SJCRH30 (cell line): ENCODE data around the gene ATMIN. TPM values are rescaled to one million over a fixed set of nuclear protein-coding genes. Genes with fewer than 3 reads are reported as not detected.

Experiments
- DNase-seq, 2 experiments: peaks; one replicate each; pipeline ENCODE4 v3.0.0-alpha.2; 2015 to 2020
- H3K27ac ChIP-seq: fragments of 250-450 bp; sonication (Bioruptor Pico); 2 replicates; pipeline ENCODE4 v1.5.1; 2020; ENCODE audit warnings: mild to moderate bottlenecking, moderate library complexity
- H3K27me3 ChIP-seq: fragments of 250-450 bp; sonication (Bioruptor Pico); 2 replicates; pipeline ENCODE4 v1.5.1; 2020; ENCODE audit warnings: mild to moderate bottlenecking, moderate library complexity
- H3K36me3 ChIP-seq: fragments of 250-450 bp; sonication (Bioruptor Pico); 2 replicates; pipeline ENCODE4 v1.5.1; 2020; ENCODE audit warnings: mild to moderate bottlenecking, moderate library complexity
- H3K4me1 ChIP-seq: fragments of 250-450 bp; sonication (Bioruptor Pico); 2 replicates; pipeline ENCODE4 v1.5.1; 2020; ENCODE audit warnings: mild to moderate bottlenecking, moderate library complexity
- H3K4me3 ChIP-seq: fragments of 250-450 bp; sonication (Bioruptor Pico); 2 replicates; pipeline ENCODE4 v1.5.1; 2020; ENCODE audit warnings: mild to moderate bottlenecking, moderate library complexity
- H3K9me3 ChIP-seq: fragments of 250-450 bp; sonication (Bioruptor Pico); replicated peaks from 2 replicates; pipeline ENCODE4 v1.5.1; 2020; ENCODE audit warnings: mild to moderate bottlenecking, moderate library complexity
- total RNA-seq: library from RNA; depleted of rRNA; stranded (reverse); fragments of >200 nt; shearing (Covaris generic); gene quantifications from 2 replicates; pipeline ENCODE4 v1.2.3, GENCODE V29; 2014

The ATMIN gene
- total RNA-seq, 1 experiment from 2014 or later, result 24.3 TPM

- Histone ChIP-seq H3K27me3 (no peaks in the 10 kb centered on the region), H3K9me3 (no peaks in the 10 kb centered on the region), H3K4me3 (no peak overlapping the region), H3K4me1 (no peaks in the 10 kb centered on the region), H3K36me3 (peaks cover 35% of the 10 kb centered on the region), H3K27ac (no peak overlapping the region)
- DNase-seq, result no peak
These were observed 9.2 kb upstream of the ATMIN start for GRCh38 chr16:81026429-81026828.

- Histone ChIP-seq H3K4me1 (no peaks in the 10 kb centered on the region), H3K27me3 (no peaks in the 10 kb centered on the region), H3K9me3 (no peaks in the 10 kb centered on the region), H3K27ac (no peak overlapping the region), H3K4me3 (no peak overlapping the region), H3K36me3 (peaks cover 21% of the 10 kb centered on the region)
- no peak for DNase-seq
These were observed 5.6 kb upstream of the ATMIN start for GRCh38 chr16:81029930-81030604.

- Histone ChIP-seq H3K9me3 (no peaks in the 10 kb centered on the region), H3K36me3 (no peaks in the 10 kb centered on the region), H3K4me1 (no peaks in the 10 kb centered on the region), H3K27me3 (no peaks in the 10 kb centered on the region), H3K4me3 (peak overlapping the region; percentile 67), H3K27ac (no peak overlapping the region)
- peak; percentile 13 to 22 for DNase-seq
These were observed 521 bp downstream of the ATMIN start for GRCh38 chr16:81035975-81036750.

GRCh38 chr16:81036751-81037350 is 1.2 kb downstream of the ATMIN start:
- H3K4me3 ChIP-seq, result peak overlapping the region; percentile 67
- H3K27ac ChIP-seq, result no peak overlapping the region
- DNase-seq, result no peak
- no peaks in the 10 kb centered on the region for H3K9me3 ChIP-seq
- H3K36me3 ChIP-seq, result no peaks in the 10 kb centered on the region
- no peaks in the 10 kb centered on the region for H3K4me1 ChIP-seq
- no peaks in the 10 kb centered on the region for H3K27me3 ChIP-seq

GRCh38 chr16:81040131-81040530 is 4.5 kb downstream of the ATMIN start:
- H3K27ac ChIP-seq, result no peak overlapping the region
- no peaks in the 10 kb centered on the region for H3K9me3 ChIP-seq
- no peaks in the 10 kb centered on the region for H3K4me1 ChIP-seq
- H3K4me3 ChIP-seq, result no peak overlapping the region
- DNase-seq, result no peak
- 0 out of 2 replicates have a peak, but pooled peaks cover 5% of the 10 kb centered on the region for H3K36me3 ChIP-seq
- no peaks in the 10 kb centered on the region for H3K27me3 ChIP-seq

- no peaks in the 10 kb centered on the region for H3K27me3 ChIP-seq
- no peak for DNase-seq
- H3K4me1 ChIP-seq, result no peaks in the 10 kb centered on the region
- H3K9me3 ChIP-seq, result no peaks in the 10 kb centered on the region
- no peak overlapping the region for H3K27ac ChIP-seq
- H3K36me3 ChIP-seq, result 0 out of 2 replicates have a peak, but pooled peaks cover 7% of the 10 kb centered on the region
- no peak overlapping the region for H3K4me3 ChIP-seq
These were observed 5.2 kb downstream of the ATMIN start for GRCh38 chr16:81040842-81041241.

- H3K27ac ChIP-seq, result no peak overlapping the region
- 0 out of 2 replicates have a peak, but pooled peaks cover 7% of the 10 kb centered on the region for H3K36me3 ChIP-seq
- no peaks in the 10 kb centered on the region for H3K9me3 ChIP-seq
- no peak for DNase-seq
- no peaks in the 10 kb centered on the region for H3K4me1 ChIP-seq
- H3K27me3 ChIP-seq, result no peaks in the 10 kb centered on the region
- H3K4me3 ChIP-seq, result no peak overlapping the region
These were observed 6.1 kb downstream of the ATMIN start for GRCh38 chr16:81041696-81042095.

- no peak overlapping the region for H3K4me3 ChIP-seq
- H3K9me3 ChIP-seq, result no peaks in the 10 kb centered on the region
- no peaks in the 10 kb centered on the region for H3K4me1 ChIP-seq
- H3K36me3 ChIP-seq, result 0 out of 2 replicates have a peak, but pooled peaks cover 7% of the 10 kb centered on the region
- H3K27ac ChIP-seq, result no peak overlapping the region
- H3K27me3 ChIP-seq, result no peaks in the 10 kb centered on the region
- no peak for DNase-seq
These were observed 7.2 kb downstream of the ATMIN start for GRCh38 chr16:81042821-81043220.

GRCh38 chr16:81053761-81054160 is 18.1 kb downstream of the ATMIN start:
- Histone ChIP-seq H3K4me3 (no peak overlapping the region), H3K4me1 (no peaks in the 10 kb centered on the region), H3K36me3 (no peaks in the 10 kb centered on the region), H3K27ac (no peak overlapping the region), H3K9me3 (no peaks in the 10 kb centered on the region), H3K27me3 (no peaks in the 10 kb centered on the region)
- DNase-seq, result no peak

GRCh38 chr16:81060576-81061306 is 25.1 kb downstream of the ATMIN start:
- no peaks in the 10 kb centered on the region for H3K36me3 ChIP-seq
- H3K27me3 ChIP-seq, result no peaks in the 10 kb centered on the region
- no peaks in the 10 kb centered on the region for H3K4me1 ChIP-seq
- no peak for DNase-seq
- no peak overlapping the region for H3K4me3 ChIP-seq
- H3K9me3 ChIP-seq, result no peaks in the 10 kb centered on the region
- H3K27ac ChIP-seq, result no peak overlapping the region

- no peaks in the 10 kb centered on the region for H3K36me3 ChIP-seq
- H3K9me3 ChIP-seq, result no peaks in the 10 kb centered on the region
- H3K4me1 ChIP-seq, result no peaks in the 10 kb centered on the region
- H3K27me3 ChIP-seq, result no peaks in the 10 kb centered on the region
- H3K27ac ChIP-seq, result no peak overlapping the region
- no peak for DNase-seq
- H3K4me3 ChIP-seq, result no peak overlapping the region
These were observed 25.6 kb downstream of the ATMIN start for GRCh38 chr16:81061307-81061640.

- H3K4me3 ChIP-seq, result no peak overlapping the region
- no peaks in the 10 kb centered on the region for H3K4me1 ChIP-seq
- H3K27me3 ChIP-seq, result no peaks in the 10 kb centered on the region
- H3K9me3 ChIP-seq, result no peaks in the 10 kb centered on the region
- DNase-seq, result no peak
- H3K36me3 ChIP-seq, result no peaks in the 10 kb centered on the region
- H3K27ac ChIP-seq, result no peak overlapping the region
These were observed 26.4 kb downstream of the ATMIN start for GRCh38 chr16:81061871-81062608.

GRCh38 chr16:81066681-81067080 is 31.0 kb downstream of the ATMIN start:
- Histone ChIP-seq H3K4me1 (no peaks in the 10 kb centered on the region), H3K36me3 (no peaks in the 10 kb centered on the region), H3K9me3 (no peaks in the 10 kb centered on the region), H3K27ac (no peak overlapping the region), H3K27me3 (no peaks in the 10 kb centered on the region), H3K4me3 (no peak overlapping the region)
- DNase-seq, result no peak

- no peaks in the 10 kb centered on the region for H3K36me3 ChIP-seq
- H3K4me1 ChIP-seq, result no peaks in the 10 kb centered on the region
- no peak overlapping the region for H3K4me3 ChIP-seq
- DNase-seq, result no peak
- H3K9me3 ChIP-seq, result no peaks in the 10 kb centered on the region
- H3K27ac ChIP-seq, result no peak overlapping the region
- H3K27me3 ChIP-seq, result no peaks in the 10 kb centered on the region
These were observed 31.5 kb downstream of the ATMIN start for GRCh38 chr16:81067166-81067565.
